Activated CD8-positive, alpha-beta T cell treated with anti-CD3 and anti-CD28 coated beads, Interleukin-2, amount 10 ng/mL, durations not matched to agents 7 days and 5 days (primary cell): ENCODE results near the gene CSNK1E. TPM values are rescaled to one million over a fixed set of nuclear protein-coding genes. Genes with fewer than 3 reads are reported as not detected.

Source experiments
- ATAC-seq: fragments of 150-1000 bp; cut with Tn5 transposase; one replicate; pipeline ENCODE4 v1.10.0; 2021; ENCODE audit warnings: moderate library complexity
- CTCF ChIA-PET: fragments of 350-600 bp; sonication (Branson Sonifier 250); formaldehyde crosslinking; loops from one replicate; lab custom pipeline; 2021; ENCODE audit warnings: antibody characterized with exemption; lab: Charles Lee
- POLR2A ChIA-PET: fragments of 350-600 bp; sonication (Branson Sonifier 250); formaldehyde crosslinking; loops from one replicate; lab custom pipeline; 2021; ENCODE audit warnings: antibody characterized with exemption; lab: Charles Lee
- DNase-seq: peaks from one replicate; pipeline ENCODE4 v3.0.0-alpha.2; 2020
- H3K27ac Mint-ChIP-seq: one replicate; pipeline ENCODE4 v1.8.0; 2021; ENCODE audit warnings: mild to moderate bottlenecking, mixed read lengths
- H3K27me3 Mint-ChIP-seq: one replicate; pipeline ENCODE4 v1.8.0; 2021; ENCODE audit warnings: low read depth, mixed read lengths
- H3K36me3 Mint-ChIP-seq: one replicate; pipeline ENCODE4 v1.8.0; 2021; ENCODE audit warnings: low read depth, mixed read lengths
- H3K4me1 Mint-ChIP-seq: one replicate; pipeline ENCODE4 v1.8.0; 2021; ENCODE audit warnings: low read depth, mixed read lengths
- H3K4me3 Mint-ChIP-seq: one replicate; pipeline ENCODE4 v1.8.0; 2021; ENCODE audit warnings: mild to moderate bottlenecking, mixed read lengths
- H3K9me3 Mint-ChIP-seq: one replicate; pipeline ENCODE4 v1.8.0; 2022; ENCODE audit warnings: mixed read lengths; ENCODE audit not compliant: insufficient read depth
- total RNA-seq, 2 experiments: library from RNA; stranded (reverse); gene quantifications; one replicate each; pipeline ENCODE4 v1.2.3, GENCODE V29; 2021

CSNK1E gene
- total RNA-seq, 2 experiments from 2014 or later, result 74.7 to 82.9 TPM

GRCh38 chr22:38243007-38243765 lies 74.0 kb downstream of the CSNK1E start:
- ChIA-PET POLR2A (no interaction called here), CTCF (interaction anchor here (1.5 kb wide), 1 partner anchor 191 kb away, joined by 4 read pairs; no protein-coding TSS in a partner anchor)
- no peak overlapping the region for H3K27ac Mint-ChIP-seq

GRCh38 chr22:38240734-38241252 lies 76.4 kb downstream of the CSNK1E start:
- Mint-ChIP-seq H3K27ac (no peak overlapping the region), H3K9me3 (no peaks in the 10 kb centered on the region), H3K4me1 (peaks cover 4% of the 10 kb centered on the region), H3K36me3 (no peaks in the 10 kb centered on the region), H3K4me3 (no peak overlapping the region), H3K27me3 (no peaks in the 10 kb centered on the region)
- CTCF ChIA-PET, result interaction anchor here (0.7 kb wide), 1 partner anchor 11 kb away, joined by 4 read pairs; no protein-coding TSS in a partner anchor
- DNase-seq (no peak), ATAC-seq (no peak)
- POLR2A ChIA-PET, result no interaction called here

More at GRCh38 chr22:38243007-38243765, 74.0 kb downstream of the CSNK1E start:
- Mint-ChIP-seq H3K4me3 (no peak overlapping the region), H3K27me3 (no peaks in the 10 kb centered on the region), H3K36me3 (peaks cover 5% of the 10 kb centered on the region), H3K9me3 (no peaks in the 10 kb centered on the region), H3K4me1 (peaks cover 4% of the 10 kb centered on the region)
- ATAC-seq, result no peak
- DNase-seq, result no peak

Other genes with a start within 250 kb of the CSNK1E start
- not detected for gene SLC16A8, start 233.2 kb downstream of the CSNK1E start, total RNA-seq
- gene BAIAP2L2, start 206.7 kb downstream of the CSNK1E start, total RNA-seq, result under 1 TPM; 0.47 to 0.58 TPM
- gene PLA2G6, start 135.6 kb downstream of the CSNK1E start, total RNA-seq, result 10 to 100 TPM; 39.8 to 43.1 TPM
- gene MAFF, start 115.4 kb downstream of the CSNK1E start, total RNA-seq, result 1 to 10 TPM; 6.8 to 9.1 TPM
- gene TMEM184B, start 44.4 kb downstream of the CSNK1E start, total RNA-seq, result 10 to 100 TPM; 30.8 to 31.4 TPM
- not detected for gene KCNJ4, start 137.8 kb upstream of the CSNK1E start, total RNA-seq
- gene KDELR3, start 150.7 kb upstream of the CSNK1E start, total RNA-seq, result 1 to 10 TPM in 1 of 2 experiments, under 1 TPM in 1; 0.99 to 1.0 TPM
- 100 to 1,000 TPM; 443 to 445 TPM for gene DDX17, start 188.9 kb upstream of the CSNK1E start, total RNA-seq